ENCODE measurements around the gene DNAJB7. TPM values are rescaled to one million over a fixed set of nuclear protein-coding genes. Genes with fewer than 3 reads are reported as not detected.

Gene DNAJB7
- not detected in 2 replicates for total RNA-seq
- long read RNA-seq, transcript DNAJB7-201 (1 exons, 2,578 nt): major isoform, 14 of 14 reads
- long read RNA-seq, partial matches to known transcripts: 0 of 14 reads
- long read RNA-seq, other reads (novel, unspliced or antisense): 0 of 14 reads

DNA sequence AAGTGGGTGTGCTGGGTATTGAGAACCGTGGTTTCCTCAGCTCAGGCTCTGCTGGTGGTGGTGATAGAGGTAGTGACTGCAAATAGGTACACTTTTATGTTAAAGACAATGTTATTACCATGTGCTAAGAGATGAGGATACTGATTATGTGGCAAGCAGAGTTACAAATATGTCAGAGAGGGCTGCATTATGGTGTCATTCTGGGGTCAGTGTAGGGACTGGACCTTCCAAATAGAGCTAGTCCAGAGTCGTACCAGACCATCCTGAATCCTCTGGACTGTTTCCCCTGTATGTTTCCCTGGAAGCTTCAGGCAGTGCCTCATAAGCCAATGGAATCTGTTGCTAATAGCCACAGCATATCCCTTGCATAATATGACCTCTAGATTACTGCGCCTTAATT, at the start of gene DNAJB7:
TSS of gene DNAJB7 (minus strand) at position 101 of the 400 bp plus-strand sequence. CDS start 119 bp downstream, outside the sequence.
- Mint-ChIP-seq H3K9me3 (ENCODE audit: unreplicated experiment) (no peaks in the 10 kb centered on the region), H3K27ac (ENCODE audit: unreplicated experiment) (no peak within 1 kb of the TSS), H3K4me3 (ENCODE audit: unreplicated experiment) (no peak within 1 kb of the TSS), H3K4me1 (ENCODE audit: unreplicated experiment) (peaks cover 17% of the 10 kb centered on the region), H3K27me3 (ENCODE audit: unreplicated experiment) (no peaks in the 10 kb centered on the region), H3K36me3 (ENCODE audit: unreplicated experiment) (peaks cover 12% of the 10 kb centered on the region)
- no peak for DNase-seq (ENCODE audit: extremely low spot score, unreplicated experiment)
- TF ChIP-seq, protein P1, sequence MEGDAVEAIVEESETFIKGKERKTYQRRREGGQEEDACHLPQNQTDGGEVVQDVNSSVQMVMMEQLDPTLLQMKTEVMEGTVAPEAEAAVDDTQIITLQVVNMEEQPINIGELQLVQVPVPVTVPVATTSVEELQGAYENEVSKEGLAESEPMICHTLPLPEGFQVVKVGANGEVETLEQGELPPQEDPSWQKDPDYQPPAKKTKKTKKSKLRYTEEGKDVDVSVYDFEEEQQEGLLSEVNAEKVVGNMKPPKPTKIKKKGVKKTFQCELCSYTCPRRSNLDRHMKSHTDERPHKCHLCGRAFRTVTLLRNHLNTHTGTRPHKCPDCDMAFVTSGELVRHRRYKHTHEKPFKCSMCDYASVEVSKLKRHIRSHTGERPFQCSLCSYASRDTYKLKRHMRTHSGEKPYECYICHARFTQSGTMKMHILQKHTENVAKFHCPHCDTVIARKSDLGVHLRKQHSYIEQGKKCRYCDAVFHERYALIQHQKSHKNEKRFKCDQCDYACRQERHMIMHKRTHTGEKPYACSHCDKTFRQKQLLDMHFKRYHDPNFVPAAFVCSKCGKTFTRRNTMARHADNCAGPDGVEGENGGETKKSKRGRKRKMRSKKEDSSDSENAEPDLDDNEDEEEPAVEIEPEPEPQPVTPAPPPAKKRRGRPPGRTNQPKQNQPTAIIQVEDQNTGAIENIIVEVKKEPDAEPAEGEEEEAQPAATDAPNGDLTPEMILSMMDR (IDR thresholded peaks at IDR 0.05): no peak

DNA sequence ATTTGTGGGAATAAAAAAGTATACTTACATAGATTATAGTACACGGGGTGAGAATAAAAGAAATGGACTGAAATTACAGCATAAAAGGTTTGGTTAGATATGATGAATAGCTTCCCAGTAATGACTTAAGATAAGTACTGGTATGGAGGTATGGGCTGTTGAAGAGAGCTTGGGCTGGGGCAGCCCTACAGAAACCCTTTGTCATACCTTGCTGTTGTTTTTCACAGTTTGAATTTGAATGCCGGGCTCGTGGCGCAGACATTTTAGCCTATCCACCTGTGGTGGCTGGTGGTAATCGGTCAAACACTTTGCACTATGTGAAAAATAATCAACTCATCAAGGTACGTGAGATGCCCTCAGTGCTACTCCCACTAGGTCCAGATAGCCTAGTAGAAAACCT, 47.0 kb upstream of the DNAJB7 start:
- DNase-seq (ENCODE audit: extremely low spot score, unreplicated experiment): no peak
- Mint-ChIP-seq H3K27me3 (ENCODE audit: unreplicated experiment) (no peaks in the 10 kb centered on the region), H3K4me3 (ENCODE audit: unreplicated experiment) (no peak overlapping the region), H3K27ac (ENCODE audit: unreplicated experiment) (no peak overlapping the region), H3K9me3 (ENCODE audit: unreplicated experiment) (no peaks in the 10 kb centered on the region), H3K4me1 (ENCODE audit: unreplicated experiment) (no peaks in the 10 kb centered on the region), H3K36me3 (ENCODE audit: unreplicated experiment) (peaks cover 26% of the 10 kb centered on the region)
- TF ChIP-seq, protein P1 (IDR thresholded peaks at IDR 0.05): no peak

DNA sequence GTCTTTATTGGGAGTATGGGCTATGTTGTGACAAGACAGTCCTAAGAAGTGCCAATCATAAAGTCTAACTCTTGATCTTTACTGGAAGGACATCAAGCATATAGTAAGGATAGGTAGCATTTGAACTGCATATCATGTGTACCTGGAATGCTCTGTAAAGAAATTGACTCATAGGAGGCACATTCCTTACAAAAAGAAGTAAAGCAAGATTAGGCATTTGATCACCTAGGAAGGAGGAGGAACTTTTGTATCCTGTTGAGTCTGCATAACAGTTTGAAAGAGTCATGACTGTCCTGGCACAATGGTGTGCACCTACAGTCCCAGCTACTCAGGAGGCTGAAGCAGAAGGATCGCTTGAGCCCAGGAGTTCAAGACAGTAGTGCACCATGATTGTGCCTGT, 42.2 kb upstream of the DNAJB7 start:
- H3K27me3 Mint-ChIP-seq (ENCODE audit: unreplicated experiment): no peaks in the 10 kb centered on the region
- H3K9me3 Mint-ChIP-seq (ENCODE audit: unreplicated experiment): no peaks in the 10 kb centered on the region
- no peak overlapping the region for H3K4me3 Mint-ChIP-seq (ENCODE audit: unreplicated experiment)
- DNase-seq (ENCODE audit: extremely low spot score, unreplicated experiment): no peak
- H3K36me3 Mint-ChIP-seq (ENCODE audit: unreplicated experiment): peaks cover 20% of the 10 kb centered on the region
- TF ChIP-seq, protein P1 (IDR thresholded peaks at IDR 0.05): no peak
- peaks cover 2% of the 10 kb centered on the region for H3K4me1 Mint-ChIP-seq (ENCODE audit: unreplicated experiment)
- no peak overlapping the region for H3K27ac Mint-ChIP-seq (ENCODE audit: unreplicated experiment)

DNA sequence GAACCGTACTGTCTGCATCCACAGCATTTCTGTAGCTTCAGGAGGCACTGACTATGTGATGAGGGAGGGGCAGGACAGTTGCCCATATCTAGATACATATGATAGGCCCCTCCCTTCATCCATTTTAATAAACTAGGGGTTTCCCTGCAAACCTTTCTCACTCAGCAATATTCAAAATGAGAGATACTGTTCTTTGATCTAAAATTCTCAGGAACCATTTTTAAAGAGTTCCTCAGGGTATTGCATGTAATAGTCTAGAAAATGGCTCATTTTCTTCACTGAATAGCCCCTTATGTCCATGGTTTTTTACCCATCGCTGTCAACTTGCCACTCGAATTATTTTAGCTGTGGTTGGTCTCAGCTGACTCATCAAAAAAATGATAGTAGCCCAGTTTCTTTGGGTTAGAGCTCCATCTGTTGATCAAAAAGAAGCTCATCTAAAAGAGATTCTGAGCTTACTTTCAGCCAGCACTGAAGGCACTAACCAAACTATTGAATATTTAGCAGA, 37.0 kb upstream of the DNAJB7 start:
- Mint-ChIP-seq H3K27ac (ENCODE audit: unreplicated experiment) (no peak overlapping the region), H3K36me3 (ENCODE audit: unreplicated experiment) (peaks cover 9% of the 10 kb centered on the region), H3K4me3 (ENCODE audit: unreplicated experiment) (no peak overlapping the region), H3K9me3 (ENCODE audit: unreplicated experiment) (no peaks in the 10 kb centered on the region), H3K4me1 (ENCODE audit: unreplicated experiment) (peaks cover 5% of the 10 kb centered on the region), H3K27me3 (ENCODE audit: unreplicated experiment) (no peaks in the 10 kb centered on the region)
- TF ChIP-seq, protein P1 (IDR thresholded peaks at IDR 0.05): peak; percentile 68
- no peak for DNase-seq (ENCODE audit: extremely low spot score, unreplicated experiment)

DNA sequence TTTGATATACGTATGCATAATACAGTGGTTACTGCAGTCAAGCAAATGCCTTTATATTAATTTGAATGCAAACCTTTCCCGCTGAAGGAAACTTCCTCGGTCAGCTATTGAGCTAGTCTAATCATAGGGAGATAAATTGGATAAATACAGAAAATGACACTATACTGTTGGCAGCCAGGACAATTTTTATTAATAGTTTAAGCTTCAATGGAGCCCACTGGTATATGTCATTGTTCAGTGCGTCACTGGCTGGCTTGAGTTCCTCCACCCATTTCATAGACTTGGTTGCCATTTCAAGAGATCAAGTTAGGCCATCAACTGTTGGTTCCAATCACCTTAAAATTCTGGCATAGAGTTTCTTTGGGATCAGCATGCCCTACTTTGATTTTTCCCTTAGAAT, 32.5 kb upstream of the DNAJB7 start:
- peaks cover 8% of the 10 kb centered on the region for H3K36me3 Mint-ChIP-seq (ENCODE audit: unreplicated experiment)
- H3K27ac Mint-ChIP-seq (ENCODE audit: unreplicated experiment): no peak overlapping the region
- no peak overlapping the region for H3K4me3 Mint-ChIP-seq (ENCODE audit: unreplicated experiment)
- no peak for DNase-seq (ENCODE audit: extremely low spot score, unreplicated experiment)
- TF ChIP-seq, protein P1 (IDR thresholded peaks at IDR 0.05): no peak
- no peaks in the 10 kb centered on the region for H3K9me3 Mint-ChIP-seq (ENCODE audit: unreplicated experiment)
- peaks cover 5% of the 10 kb centered on the region for H3K4me1 Mint-ChIP-seq (ENCODE audit: unreplicated experiment)
- H3K27me3 Mint-ChIP-seq (ENCODE audit: unreplicated experiment): no peaks in the 10 kb centered on the region
